Measurements from ENCODE around the gene CHIT1. TPM values are rescaled to one million over a fixed set of nuclear protein-coding genes. Genes with fewer than 3 reads are reported as not detected.
"Not testable (repeated sequence)": the region's sequence is repeated elsewhere in the genome, so short reads cannot be mapped to it uniquely, and the experiment has no call there.

Gene CHIT1
- total RNA-seq, 1 donor from 2014 or later = 0.22 TPM

DNA sequence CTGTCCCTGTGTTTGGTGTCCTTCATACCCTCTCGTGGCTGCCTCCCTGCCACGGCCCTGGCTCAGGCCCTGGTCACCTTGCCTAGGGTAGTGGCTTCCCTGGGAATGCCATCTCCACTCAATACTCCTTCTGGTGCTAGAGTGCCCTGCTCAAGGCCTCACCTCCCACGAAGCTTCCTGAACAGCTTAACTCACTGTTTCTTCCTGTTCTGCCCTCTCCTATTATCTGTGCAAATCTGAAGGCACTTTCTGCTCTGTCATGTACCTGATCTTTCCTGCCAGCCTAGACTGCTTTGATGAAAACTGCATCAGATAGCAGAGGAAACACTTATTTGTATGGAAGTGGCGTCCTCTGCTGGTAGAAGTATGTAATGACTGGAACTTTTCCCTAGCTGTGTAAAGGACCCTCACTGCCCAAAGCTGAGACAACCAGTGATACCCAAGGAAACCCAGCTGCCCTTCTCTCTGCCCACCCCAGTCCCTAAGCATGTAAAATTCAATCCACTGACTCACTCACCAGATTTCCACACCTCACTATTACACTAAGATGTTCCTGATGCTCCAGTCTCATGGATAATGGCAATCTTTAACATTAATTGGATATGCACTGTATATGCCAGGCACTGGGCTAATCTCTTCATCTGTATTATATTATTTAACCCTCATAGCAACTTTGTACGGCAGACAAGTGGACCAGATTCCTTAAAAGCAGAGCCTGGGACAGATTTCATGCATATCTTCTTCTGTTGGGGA, 39.6 kb upstream of the CHIT1 start:
- DNase-seq (ENCODE audit: low spot score) (no peak), ATAC-seq (no peak)
- intact Hi-C loops (cut with DNase I) = no loop called here

DNA sequence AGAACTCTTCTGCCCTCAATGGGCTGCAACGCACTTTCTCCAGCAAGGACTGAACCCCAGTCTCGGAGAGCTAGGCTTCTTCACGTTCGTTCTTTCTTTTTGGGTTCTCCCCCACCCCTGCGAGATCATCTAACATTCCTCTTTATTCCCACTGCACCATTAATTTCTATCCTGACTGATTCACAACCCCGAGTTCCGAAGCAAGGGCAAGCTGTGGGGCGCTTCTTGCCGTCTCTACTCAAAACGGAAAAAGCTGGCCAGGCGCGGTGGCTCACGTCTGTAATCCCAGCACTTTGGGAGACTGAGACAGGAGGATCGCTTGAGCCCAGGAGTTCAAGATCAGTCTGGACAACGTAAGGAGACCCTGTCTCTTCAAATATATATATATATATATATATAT, 38.4 kb upstream of the CHIT1 start:
- ATAC-seq (no peak), DNase-seq (ENCODE audit: low spot score) (no peak)
- intact Hi-C loops (cut with DNase I) = no loop called here

DNA sequence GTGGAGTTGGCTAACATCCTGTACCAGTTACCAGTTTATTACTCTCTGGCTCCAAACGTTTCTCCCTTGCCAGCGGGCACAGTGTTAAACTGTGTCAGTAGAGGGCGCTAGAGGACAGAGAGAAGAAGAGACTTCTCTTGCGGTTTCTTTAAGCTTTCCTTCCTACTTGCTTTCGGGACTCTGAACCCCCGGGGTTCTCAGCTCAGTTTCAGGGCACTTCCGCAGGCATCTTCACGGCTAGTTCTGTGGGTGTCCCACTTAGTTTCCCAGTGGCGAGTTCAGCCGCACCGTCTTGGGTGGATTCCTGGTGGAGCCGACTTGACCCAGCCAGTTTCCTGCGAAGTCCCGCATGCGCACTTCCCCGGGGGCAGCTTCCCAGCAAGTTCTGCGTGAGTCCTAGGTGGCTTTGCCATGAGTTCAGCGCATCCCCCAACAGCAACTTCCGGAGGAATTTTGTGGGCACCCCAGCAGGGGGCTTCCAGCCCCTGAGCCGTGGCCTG, 37.9 kb upstream of the CHIT1 start:
- intact Hi-C loops (cut with DNase I) = no loop called here
- DNase-seq (ENCODE audit: low spot score) (peak; percentile 90), ATAC-seq (peak; percentile 76)

DNA sequence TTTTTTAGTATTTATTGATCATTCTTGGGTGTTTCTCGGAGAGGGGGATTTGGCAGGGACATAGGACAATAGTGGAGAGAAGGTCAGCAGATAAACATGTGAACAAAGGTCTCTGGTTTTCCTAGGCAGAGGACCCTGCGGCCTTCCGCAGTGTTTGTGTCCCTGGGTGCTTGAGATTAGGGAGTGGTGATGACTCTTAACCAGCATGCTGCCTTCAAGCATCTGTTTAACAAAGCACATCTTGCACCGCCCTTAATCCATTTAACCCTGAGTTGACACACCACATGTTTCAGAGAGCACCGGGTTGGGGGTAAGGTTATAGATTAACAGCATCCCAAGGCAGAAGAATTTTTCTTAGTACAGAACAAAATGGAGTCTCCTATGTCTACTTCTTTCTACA, 36.7 kb upstream of the CHIT1 start:
- intact Hi-C loops (cut with DNase I); DNase-seq (ENCODE audit: low spot score); ATAC-seq: not testable (repeated sequence)

DNA sequence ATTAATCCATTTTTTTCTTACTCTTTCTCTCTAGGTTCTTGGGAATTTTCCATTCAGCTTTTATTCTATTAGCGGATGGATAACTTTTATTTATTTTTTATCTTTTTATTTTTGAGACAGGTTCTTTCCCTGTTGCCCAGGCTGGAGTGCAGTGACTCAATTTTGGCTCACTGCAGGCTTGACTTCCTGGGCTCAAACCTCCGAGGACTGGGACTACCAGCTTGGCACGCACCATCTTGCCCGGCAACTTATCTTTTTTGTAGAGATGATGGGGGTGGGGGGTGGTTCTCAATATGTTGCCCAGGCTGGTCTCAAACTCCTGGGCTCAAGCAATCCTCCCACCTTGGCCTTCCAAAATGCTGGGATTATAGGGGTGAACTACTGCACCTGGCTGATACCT, 36.1 kb upstream of the CHIT1 start:
- DNase-seq (ENCODE audit: low spot score) (peak; percentile 41), ATAC-seq (no peak)
- intact Hi-C loops (cut with DNase I) = no loop called here

DNA sequence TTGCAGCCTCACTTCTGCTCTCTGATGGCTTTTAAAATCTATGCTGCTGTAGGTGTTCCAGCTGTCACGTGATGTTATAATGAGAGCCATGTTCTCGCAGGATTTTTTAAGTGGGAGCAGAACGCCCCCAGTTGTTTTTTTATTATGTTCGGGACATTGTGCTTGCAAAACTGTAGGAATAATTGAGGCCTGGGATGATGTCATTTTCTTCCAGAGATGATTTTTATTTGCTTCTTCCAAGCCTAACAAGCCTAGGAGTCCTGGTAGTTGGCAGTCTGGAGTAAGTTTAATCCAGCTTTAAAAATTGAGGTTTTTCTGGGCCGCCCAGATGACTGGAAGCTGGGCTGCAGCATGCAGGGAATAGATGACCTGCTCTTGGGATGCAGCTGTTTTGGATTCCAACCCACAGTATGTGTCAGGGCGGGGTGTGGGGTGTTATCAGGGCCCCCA, 34.6 kb upstream of the CHIT1 start:
- ATAC-seq (peak; percentile 64), DNase-seq (ENCODE audit: low spot score) (peak; percentile 57)
- intact Hi-C loops (cut with DNase I) = no loop called here

DNA sequence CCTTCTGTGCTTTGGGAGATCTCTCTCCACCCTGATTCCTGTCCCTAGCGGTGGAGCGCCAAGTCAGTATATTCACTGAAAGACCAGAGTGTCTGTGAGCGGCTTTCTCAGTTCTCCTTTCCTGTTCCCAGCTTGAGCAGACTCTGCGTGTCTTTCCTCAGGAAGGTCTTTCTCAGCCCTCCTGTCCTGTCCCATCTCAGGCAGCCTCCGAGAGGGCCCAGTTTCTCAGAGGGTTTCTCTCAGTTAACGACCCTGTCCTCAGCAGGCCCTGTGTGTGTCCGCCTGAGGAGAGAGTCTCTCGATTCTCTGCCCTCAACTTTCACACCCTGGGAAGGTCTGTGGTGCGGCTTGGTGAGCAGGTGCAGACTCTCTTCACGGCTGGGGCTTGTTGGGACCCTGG, 34.0 kb upstream of the CHIT1 start:
- intact Hi-C loops (cut with DNase I) = no loop called here
- peak; percentile 44 for DNase-seq (ENCODE audit: low spot score)
- peak; percentile 33 for ATAC-seq

DNA sequence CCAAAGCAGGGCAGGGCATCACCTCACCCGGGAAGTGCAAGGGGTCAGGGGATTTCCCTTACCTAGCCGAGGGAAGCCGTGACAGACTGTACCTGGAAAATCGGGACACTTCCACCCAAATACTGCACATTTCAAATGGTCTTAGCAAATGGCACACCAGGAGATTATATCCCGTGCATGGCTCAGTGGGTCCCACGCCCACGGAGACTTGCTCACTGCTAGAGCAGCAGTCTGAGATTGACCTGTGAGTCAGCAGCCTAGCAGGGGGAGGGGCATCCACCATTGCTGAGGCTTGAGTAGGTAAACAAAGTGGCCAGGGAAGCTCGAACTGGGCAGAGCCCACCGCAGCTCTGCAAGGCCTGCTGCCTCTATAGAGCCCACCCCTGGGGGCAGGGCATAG, 27.2 kb upstream of the CHIT1 start:
- intact Hi-C loops (cut with DNase I); ATAC-seq: not testable (repeated sequence)
- DNase-seq (ENCODE audit: low spot score) = peak; percentile 51

DNA sequence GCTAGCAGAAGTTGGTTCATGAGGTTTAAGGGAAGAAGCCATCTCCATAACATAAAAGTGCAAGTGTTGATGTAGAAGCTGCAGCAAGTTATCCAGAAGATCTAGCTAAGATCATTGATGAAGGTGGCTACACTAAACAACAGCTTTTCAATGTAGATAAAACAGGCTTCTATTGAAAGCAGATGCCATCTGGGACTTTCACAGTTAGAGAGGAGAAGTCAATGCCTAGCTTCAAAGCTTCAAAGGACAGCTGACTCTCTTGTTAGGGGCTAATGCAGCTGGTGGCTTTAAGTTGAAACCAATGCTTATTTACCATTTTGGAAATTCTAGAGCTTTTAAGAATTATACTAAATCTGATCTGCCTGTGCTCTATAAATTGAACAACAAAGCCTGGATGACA, 25.3 kb upstream of the CHIT1 start:
- ATAC-seq; intact Hi-C loops (cut with DNase I); DNase-seq (ENCODE audit: low spot score): not testable (repeated sequence)

DNA sequence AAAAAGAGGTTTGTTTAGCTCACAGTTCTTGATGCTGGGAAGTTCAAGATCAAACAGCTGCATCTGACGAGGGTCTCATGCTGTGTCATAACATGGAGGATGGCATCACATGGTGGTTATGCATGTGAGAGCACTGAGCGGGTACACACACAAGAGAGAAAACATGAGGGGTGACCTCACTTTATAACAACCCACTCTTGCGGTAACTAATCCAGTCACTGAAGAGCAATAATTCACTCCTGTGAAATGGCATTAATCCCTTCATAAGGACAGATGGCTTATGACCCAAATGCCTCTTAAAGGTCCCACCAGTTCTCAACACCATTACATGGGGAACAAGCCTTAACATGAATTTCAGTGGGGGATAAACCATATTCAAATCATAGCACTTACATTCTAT, 23.2 kb upstream of the CHIT1 start:
- intact Hi-C loops (cut with DNase I) = no loop called here
- DNase-seq (ENCODE audit: low spot score) = no peak
- no peak for ATAC-seq

DNA sequence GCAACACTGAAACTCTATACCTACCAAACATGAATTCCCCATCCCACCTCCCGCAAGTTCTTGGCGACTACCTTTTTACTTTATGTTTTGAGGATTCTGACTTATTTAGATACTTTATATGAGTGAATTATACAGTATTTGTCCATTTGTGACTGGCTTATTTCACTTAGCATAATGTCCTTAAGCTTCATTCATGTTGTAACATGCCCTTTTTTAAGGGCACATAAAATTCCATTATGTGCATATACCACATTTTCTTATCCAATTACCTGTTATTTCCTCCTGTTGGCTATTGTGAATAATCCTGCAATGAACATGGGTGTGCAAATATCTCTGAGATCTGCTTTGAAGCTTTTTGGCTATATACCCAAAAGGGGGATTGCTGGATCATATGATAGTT, 22.0 kb upstream of the CHIT1 start:
- no peak for DNase-seq (ENCODE audit: low spot score)
- no peak for ATAC-seq
- intact Hi-C loops (cut with DNase I) = no loop called here

DNA sequence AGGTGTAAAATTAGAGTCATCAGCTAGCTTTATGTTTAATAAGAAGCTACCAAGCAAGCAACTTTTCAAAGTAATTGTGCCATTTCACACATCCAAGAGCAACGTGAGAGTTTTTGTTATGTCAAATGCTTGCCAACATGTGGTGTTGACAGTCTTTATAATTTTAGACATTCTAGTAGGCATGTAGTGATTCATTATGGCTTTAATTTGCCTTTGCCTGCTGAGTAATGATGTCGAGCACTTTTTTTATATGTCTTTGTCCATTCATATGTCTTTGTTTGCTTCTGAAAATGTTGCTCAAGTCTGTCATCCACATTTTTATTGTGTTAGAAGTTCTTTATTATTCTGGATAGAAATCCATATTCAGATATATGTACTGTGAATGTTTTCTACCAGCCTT, 21.4 kb upstream of the CHIT1 start:
- intact Hi-C loops (cut with DNase I) = no loop called here
- DNase-seq (ENCODE audit: low spot score) = no peak
- no peak for ATAC-seq

DNA sequence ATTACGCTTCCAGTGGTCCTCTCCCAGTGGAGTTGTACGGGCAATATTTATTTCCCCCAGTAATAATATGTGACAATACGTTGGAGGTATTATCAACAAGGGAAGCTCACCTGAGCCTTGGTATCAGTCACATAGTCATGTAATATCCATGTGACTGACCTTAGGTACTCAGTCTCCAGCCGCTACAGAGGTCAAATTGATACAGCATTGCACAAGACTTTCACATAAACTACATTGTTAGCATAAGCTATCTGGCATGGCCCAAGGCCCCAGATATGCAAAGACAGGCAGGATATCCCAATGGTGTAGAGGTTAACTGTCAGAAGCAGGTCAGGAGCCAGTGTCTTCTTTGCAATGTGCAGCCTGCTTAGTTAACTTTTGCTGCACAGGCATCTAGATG, 15.3 kb upstream of the CHIT1 start:
- ATAC-seq = no peak
- intact Hi-C loops (cut with DNase I) = no loop called here

DNA sequence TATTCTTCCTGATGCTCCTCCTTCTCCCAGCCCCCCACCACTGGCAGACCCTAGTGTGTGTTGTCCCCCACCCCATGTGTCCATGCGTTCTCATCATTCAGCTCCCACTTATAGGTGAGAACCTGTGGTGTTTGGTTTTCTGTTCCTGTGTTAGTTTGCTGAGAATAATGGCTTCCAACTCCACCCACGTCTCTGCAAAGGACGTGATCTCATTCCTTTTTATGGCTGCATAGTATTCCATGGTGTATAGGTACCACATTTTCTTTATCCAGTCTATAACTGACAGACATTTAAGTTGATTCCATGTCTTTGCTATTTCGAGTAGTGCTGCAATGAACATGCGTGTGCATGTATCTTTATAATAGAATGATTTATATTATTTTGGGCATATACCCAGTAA, 12.2 kb upstream of the CHIT1 start:
- intact Hi-C loops (cut with DNase I); ATAC-seq; DNase-seq (ENCODE audit: low spot score): not testable (repeated sequence)

More for the DNA sequence above, 15.3 kb upstream of the CHIT1 start:
- no peak for DNase-seq (ENCODE audit: low spot score)

DNA sequence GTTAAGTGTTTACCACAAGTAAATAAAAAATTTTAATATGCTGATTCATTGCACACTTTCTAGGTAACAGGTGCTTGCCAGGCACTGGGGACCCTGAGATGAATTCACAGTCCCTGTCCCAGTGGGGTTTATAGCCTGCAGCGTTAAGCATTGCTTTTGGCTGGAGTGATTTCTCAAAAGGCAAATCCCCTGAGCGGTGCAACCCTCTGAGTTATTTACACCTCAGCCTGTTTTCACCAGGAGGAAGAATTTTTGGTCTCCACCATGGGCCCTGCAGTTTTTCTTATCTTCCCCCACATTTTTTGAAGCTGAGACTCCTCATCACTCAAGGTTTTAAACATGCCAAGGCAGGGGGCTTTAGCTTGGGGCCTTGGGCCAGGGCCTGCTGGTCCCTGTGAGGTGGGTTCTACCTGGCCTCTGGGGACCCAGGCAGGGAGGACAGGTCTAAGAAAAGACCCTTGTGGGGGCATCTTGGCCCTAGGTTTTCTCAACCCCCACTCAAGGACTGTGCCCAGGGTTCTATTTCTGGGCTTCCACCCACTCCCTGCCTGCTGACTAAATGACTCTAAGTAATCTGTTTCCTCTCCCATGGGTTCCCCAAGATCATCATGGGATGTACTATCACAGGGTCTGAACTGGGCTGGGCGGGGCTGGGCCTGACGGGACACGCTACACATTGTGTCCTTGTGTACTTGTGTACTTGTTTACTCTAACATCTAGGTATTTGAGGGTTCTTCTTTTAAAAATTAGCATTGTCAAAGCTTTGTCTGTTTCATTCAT, 10.2 kb upstream of the CHIT1 start:
- intact Hi-C loops (cut with DNase I) = loop anchor here (5.0 kb wide), 1 partner anchor 1093 kb away; no protein-coding TSS in a partner anchor
- no peak for ATAC-seq
- no peak for DNase-seq (ENCODE audit: low spot score)

DNA sequence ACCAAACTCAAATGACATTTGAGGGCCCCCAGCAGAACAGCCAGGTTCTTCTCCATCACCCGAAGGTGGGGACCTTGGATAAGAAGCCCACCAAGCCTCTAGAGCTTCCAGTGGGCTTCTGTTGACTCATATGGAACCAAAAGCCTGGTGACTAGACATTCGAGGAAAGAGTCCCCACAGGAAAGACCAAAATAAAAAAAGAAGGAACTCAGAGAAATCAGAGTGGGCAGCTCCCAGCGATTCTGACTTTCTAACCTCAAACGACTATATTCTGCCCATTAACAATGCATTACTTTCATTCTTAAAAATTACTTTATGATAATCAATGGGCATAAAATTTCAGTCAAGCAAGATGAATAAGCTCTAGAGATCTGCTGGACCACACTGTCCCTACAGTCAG, 9.6 kb upstream of the CHIT1 start:
- ATAC-seq (no peak), DNase-seq (ENCODE audit: low spot score) (no peak)
- intact Hi-C loops (cut with DNase I) = loop anchor here (5.0 kb wide), 1 partner anchor 1093 kb away; no protein-coding TSS in a partner anchor

DNA sequence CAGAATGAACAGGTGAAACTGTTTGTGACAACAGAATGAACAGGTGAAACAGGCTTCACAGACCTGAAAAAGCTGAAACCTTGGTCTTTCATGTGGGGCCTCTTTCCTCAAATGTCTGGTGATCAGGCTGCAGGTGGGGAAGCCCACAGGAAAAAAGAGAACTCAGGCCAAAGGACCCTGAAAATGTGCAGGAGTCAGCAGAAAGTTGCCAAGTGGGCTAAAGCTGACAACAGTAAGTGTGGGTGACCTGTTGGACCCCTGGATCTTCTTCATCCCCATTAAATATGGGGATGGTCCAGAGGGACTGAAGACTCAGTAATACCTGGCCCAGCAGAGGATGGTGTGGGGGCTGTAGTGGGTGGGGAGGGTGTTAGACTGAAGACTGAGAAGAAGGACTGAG, 9.1 kb upstream of the CHIT1 start:
- DNase-seq (ENCODE audit: low spot score) (no peak), ATAC-seq (no peak)
- intact Hi-C loops (cut with DNase I) = loop anchor here (5.0 kb wide), 1 partner anchor 1094 kb away; no protein-coding TSS in a partner anchor

DNA sequence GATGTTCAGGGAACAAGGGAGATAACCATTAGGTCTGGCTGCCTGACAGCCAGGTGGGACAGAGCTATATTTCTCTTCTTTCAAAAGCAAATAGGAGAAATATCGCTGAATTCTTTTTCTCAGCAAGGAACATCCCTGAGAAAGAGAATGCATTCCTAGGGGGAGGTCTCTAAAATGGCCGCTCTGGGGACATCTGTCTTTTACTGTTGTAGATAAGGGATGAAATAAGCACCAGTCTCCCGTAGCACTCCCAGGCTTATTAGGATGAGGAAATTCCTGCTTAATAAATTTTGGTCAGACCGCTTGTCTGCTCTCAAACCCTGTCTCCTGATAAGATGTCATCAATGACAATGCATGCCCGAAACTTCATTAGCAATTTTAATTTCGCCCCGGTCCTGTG, 5.4 kb upstream of the CHIT1 start:
- intact Hi-C loops (cut with DNase I) = loop anchor here (5.0 kb wide), 1 partner anchor 1097 kb away; no protein-coding TSS in a partner anchor
- DNase-seq (ENCODE audit: low spot score); ATAC-seq: not testable (repeated sequence)

DNA sequence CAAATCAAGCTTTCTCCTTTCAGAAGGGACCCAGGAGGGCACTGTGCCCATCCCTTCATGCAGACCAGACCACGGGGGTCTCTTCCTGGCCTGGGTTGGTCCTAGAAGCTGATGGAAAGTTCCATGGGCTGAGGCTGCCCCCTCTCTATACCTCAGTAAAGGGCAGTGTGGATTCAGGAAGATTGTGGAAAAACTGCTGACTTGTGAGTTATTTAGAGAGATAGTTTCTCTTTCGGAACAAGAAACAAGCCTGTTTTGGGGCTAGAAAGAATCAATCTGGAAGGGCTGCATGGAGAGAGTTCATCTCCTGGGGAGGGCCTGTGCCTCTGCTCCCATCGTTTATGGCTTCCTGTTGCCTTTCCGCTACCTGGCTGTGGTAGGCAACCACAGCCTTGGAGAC, 803 bp downstream of the CHIT1 start:
- DNase-seq (ENCODE audit: low spot score) (no peak), ATAC-seq (no peak)
- intact Hi-C loops (cut with DNase I) = no loop called here
